NT2/D1 (cell line): Measurements from ENCODE around the gene SHOC1.
"Not testable (repeated sequence)": the region's sequence is repeated elsewhere in the genome, so short reads cannot be mapped to it uniquely, and the experiment has no call there.

Experiments used
- SUZ12 ChIP-seq: IDR thresholded peaks from 2 replicates; pipeline ENCODE4 v1.6.1; 2011; ENCODE audit not compliant: insufficient read length, insufficient read depth; ENCODE audit errors: extremely low read depth
- YY1 ChIP-seq: IDR thresholded peaks from 2 replicates; pipeline ENCODE4 v1.6.1; 2011; ENCODE audit not compliant: insufficient read length, insufficient read depth
- ZNF274 ChIP-seq: IDR thresholded peaks from 2 replicates; pipeline ENCODE4 v1.6.1; 2011; ENCODE audit warnings: mild to moderate bottlenecking, low read depth, low read length

DNA sequence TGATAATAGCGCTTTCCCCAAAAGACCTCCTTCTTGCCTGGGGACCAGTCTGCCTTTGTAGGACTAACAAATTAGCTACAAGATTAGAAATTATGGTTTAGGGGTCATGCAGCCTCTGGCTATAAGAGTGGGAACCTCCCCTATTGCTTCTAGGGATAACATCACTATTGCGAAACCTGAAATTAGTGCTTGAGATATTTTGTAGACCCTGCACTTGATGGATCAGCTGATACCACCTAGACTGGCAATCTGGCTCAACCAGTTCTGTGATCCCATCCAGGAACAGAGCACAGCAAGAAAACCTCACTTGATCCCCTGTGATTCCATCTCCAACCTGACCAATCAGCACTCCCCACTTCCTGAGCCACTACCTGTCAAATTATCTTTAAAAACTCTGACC lies 15.7 kb upstream of the SHOC1 start:
- TF ChIP-seq YY1, ZNF274, SUZ12: not testable (repeated sequence)
